Suppressor macrophage treated with lipopolysaccharide for 1 hour (primary cell): Measurements from ENCODE around the gene PTPMT1.
A peak's percentile ranks its signal among the peaks of the same experiment; 100 is the strongest.
"Not testable (repeated sequence)": the region's sequence is repeated elsewhere in the genome, so short reads cannot be mapped to it uniquely, and the experiment has no call there.

Experiments used
- DNase-seq, 3 donors: peaks; one replicate each; pipeline ENCODE4 v3.0.0-alpha.2; 2020 to 2022

PTPMT1 gene

GRCh38 chr11:47550288-47551047 lies 14.9 kb upstream of the PTPMT1 start:
- DNase-seq, result peak; percentile 35 to 70 (median 67)

GRCh38 chr11:47551086-47551485 lies 14.3 kb upstream of the PTPMT1 start:
- peak; percentile 25 to 44 (median 44) for DNase-seq

DNA sequence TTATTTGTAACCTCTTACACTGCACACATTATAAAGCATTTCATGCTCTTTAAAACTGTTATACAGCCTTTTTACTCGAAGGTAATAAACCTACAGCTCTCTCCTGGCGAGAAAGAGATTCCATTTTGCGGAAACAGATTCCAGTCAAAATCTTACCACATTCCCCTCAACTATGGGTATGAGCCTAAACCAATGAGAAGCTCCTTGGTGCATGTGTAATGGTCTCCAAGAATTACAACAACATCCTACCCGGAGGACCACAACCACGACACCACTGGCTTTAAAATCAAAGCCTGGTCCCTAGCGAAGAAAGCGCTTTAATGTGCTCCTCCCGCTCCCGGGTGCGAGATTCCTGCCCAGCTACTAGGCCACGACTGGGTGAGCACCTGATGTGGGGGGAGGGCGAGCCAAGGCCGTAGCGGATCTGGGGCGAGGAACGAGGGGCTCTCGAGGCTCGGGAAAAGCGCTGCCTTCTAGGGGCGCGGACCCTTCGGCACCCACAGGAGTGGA lies 13.3 kb upstream of the PTPMT1 start:
- DNase-seq, result peak in 2 of 3 donors; percentile 59

- DNase-seq, result peak; percentile 94 to 98 (median 97)
Measured at GRCh38 chr11:47552566-47553405, 12.6 kb upstream of the PTPMT1 start, which contains the start of gene CELF1. CELF1 (minus strand) TSS chr11:47553132; CDS start chr11:47499523, 53,609 bp downstream.

DNA sequence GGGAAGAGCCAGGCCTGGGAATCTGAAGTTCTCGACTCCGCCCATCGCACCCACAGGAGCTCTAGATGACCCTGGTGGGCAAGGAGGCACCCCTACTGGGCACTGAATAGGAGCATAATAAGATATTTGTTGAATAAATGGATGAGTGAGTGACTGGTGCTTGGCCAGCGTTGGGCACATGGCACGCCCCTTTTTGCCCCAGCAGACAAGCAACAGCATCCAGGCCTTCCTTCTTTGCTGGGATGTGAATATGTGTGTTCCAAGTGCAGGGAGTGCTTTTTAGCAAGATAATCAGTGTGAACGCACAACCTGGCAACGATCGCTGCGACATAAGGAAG lies 12.0 kb upstream of the PTPMT1 start:
- DNase-seq, result no peak

- not testable (repeated sequence) for DNase-seq
Measured at GRCh38 chr11:47557004-47557403, 8.4 kb upstream of the PTPMT1 start.

DNA sequence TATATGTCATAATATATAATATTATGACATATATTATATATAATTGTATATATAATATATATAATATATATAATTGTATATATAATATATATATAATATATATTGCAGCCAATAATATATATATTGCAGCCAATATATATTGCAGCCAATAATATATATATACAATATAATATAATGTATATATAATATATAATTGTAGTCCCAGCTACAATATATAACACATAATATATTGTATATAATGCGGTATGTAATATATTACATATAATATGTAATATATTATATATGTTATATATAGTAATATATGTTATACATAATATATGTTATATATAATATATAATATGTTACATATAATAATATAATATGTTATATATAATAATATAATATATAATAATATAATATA lies 6.7 kb upstream of the PTPMT1 start:
- DNase-seq, result no peak

DNA sequence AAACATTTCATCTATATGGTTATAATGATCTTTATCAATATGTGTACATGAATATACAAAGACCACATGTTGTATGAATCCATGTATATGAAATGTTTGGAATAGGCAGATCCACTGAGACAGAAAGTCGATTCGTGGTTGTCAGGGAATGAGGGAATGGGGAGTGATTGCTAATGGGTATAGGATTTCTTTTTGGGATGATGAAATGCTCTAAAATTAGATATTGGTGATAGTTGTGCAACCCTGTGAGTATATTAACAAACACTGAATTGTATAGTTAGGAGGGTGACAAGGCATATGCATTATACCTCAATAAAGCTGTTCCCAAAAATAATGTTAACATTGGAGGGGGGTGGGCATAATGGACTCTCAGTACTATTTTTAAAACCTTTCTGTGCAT lies 5.0 kb upstream of the PTPMT1 start:
- no peak for DNase-seq

- DNase-seq, result not testable (repeated sequence)
Measured at GRCh38 chr11:47562393-47562792, 3.0 kb upstream of the PTPMT1 start.

DNA sequence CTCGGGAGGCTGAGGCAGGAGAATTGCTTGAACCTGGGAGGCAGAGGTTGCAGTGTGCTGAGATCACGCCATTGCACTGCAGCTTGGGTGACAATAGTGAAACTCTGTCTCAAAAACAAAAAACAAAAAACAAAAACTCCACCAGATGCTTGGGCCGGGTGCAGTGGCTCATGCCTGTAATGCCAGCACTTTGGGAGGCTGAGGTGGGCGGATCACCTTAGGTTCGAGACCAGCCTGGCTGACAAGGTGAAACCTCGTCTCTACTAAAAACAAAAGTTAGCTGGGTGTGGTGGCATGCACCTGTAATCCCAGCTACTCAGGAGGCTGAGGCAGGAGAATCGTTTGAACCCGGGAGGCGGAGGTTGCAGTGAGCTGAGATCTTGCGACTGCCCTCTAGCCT lies 1.0 kb upstream of the PTPMT1 start:
- DNase-seq, result not testable (repeated sequence)

GRCh38 chr11:47564933-47565339 lies 463 bp upstream of the PTPMT1 start:
- DNase-seq, result no peak

GRCh38 chr11:47566149-47566698 lies 825 bp downstream of the PTPMT1 start:
- DNase-seq, result peak; percentile 45 to 69 (median 46)

GRCh38 chr11:47569646-47570045 lies 4.2 kb downstream of the PTPMT1 start:
- no peak for DNase-seq

- peak; percentile 41 to 45 (median 42) for DNase-seq
Measured at GRCh38 chr11:47570651-47571356, 5.4 kb downstream of the PTPMT1 start.

- no peak for DNase-seq
Measured at GRCh38 chr11:47571357-47571729, 5.9 kb downstream of the PTPMT1 start.

- no peak for DNase-seq
Measured at GRCh38 chr11:47571895-47572294, 6.5 kb downstream of the PTPMT1 start.

DNA sequence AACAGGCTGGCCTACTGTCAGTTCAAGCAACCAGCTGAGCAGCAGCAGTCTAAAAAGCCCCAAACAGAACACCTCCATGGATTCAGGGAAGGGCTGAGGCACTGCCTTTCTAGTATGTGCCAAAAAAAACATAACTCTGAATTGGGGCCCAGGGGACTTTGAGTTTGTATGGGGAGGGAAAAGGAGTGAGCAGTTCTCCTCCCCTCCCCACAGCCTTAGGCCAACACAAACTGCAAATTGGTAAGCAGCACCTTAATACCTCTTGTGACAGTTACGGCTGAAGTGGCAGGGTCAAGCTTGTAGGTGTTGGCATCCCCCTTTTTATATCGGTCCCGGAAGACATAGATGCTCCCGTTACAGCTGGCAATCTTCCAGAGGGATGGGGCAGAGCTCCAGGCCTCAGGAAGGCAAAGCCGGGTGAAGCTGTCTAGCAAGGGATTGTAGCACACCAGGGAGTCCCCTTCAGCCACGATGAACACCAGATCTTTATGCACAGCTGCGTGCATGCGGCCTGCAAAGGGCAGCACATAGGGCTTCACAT lies 7.4 kb downstream of the PTPMT1 start:
- no peak for DNase-seq

DNA sequence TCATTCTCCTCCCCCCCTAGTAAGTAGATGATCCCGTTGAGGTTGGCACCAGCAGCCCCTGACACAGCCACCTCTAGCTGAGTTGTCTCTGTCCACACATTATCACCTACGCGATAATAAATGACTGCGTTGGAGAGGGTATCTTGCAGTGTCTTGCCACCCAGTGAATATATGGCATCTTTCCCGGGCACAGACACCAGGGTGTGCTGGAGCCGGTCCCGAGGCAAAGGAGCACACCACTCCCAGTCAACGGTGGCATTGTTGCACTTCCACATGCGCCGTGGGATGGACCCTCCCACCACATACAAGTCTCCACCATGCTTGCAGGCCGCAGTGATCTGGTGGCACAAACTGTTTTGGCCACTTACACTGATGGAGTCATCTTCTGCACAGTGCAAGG lies 7.9 kb downstream of the PTPMT1 start:
- DNase-seq, result no peak

DNA sequence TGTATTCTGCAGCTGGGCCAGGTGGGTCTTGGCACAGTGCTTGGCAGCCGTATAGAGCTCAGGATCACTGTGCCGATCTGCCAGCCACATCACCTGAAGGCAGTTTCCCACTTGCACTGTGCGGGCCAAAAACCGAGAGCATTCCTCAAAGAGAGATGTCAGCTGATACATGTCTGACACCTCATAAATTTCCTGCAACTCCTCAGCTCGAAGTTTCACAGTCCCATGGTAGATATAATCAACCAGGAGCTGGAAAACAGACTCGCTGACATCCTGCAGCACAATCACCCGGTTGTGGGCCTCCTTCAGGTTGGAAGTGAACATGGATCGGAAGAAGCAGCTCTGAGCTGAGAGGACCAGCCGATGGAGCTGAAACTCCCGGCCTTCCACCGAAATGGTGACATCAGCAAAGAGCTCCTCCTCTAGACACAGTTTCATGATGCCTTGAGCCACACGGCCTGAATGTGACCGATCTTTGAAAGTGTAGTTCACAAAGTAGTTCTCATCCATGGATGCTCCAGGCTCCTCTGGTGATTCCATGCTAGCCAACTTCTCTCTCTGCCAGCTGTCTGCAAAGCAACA lies 12.2 kb downstream of the PTPMT1 start:
- DNase-seq, result no peak

DNA sequence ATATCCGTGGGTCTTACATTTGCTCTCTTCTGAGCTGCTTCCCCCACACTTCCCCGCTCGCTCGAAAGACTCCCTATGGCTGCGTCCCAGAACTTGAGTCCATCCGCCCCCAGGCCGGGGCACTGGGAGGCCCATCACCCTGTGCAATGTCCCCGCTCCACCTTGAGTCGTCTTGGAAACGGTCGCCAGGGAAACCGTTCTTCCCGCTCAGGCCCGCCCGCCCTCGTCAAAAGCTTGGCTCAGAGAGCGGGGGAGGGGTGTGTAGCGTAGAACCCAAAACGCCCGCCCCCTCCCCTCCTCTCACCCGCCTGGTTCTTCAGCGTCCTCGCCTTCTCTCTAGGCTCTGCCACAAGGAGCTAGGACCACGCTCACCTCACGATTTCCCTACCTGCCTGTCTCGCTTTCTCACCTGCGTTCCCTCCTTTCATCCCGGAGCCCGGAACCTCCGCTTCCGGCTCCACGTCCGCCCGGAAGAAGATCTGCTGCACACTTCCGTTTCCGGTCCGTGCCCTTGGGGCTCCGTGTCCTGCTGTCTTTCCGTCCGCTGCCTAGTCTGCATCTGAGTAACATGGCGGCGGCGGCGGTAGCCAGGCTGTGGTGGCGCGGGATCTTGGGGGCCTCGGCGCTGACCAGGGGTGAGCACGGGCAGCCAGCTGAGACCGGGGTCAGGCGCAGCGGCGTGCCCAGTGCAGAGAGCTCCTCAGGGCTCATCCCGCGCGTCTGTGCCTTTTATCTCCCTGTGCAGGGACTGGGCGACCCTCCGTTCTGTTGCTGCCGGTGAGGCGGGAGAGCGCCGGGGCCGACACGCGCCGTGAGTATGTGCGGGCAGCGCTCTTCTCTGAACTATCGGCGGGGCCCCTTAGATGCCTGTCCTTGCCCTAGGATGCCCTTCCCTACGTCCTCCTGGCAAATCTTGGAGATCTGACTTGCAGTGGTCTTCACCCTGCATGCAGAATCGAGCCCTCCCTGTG lies 13.4 kb downstream of the PTPMT1 start, which contains the start of the genes KBTBD4 and NDUFS3:
TSS of gene KBTBD4 (minus strand) at position 447 of the 971 bp plus-strand sequence. CDS start at position 428, 19 bp downstream.
TSS of gene NDUFS3 (plus strand) at position 551 of the 971 bp plus-strand sequence. CDS start at position 569, 18 bp downstream.
- peak; percentile 89 to 93 (median 91) for DNase-seq

- no peak for DNase-seq
Measured at GRCh38 chr11:47583844-47584243, 18.4 kb downstream of the PTPMT1 start.
